Measurements from ENCODE around the gene RGS6.

DNA sequence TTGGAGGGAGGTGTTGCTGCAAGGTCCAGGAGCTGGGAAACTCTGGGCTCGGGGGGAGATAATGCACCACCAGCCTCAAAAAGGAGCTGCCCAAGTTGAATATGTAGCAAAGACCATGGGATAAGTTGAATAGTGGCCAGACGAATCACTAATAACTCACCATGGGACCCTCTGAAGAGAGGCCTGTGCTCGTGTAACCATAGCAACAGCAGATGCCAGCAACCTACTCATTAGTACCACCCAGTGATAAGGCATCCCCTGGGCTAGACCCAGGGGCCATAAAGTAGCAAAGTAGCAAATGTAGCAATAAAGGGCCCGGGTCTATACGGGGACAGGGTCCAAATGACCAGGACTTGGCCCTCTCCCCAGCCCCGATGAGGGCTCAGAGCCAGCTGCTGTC lies 633.7 kb downstream of the RGS6 start:
- no peak for TF ChIP-seq SP1 (IDR thresholded peaks at IDR 0.05)
- no peak for TF ChIP-seq JUND (IDR thresholded peaks at IDR 0.05)
- TF ChIP-seq, protein P1, sequence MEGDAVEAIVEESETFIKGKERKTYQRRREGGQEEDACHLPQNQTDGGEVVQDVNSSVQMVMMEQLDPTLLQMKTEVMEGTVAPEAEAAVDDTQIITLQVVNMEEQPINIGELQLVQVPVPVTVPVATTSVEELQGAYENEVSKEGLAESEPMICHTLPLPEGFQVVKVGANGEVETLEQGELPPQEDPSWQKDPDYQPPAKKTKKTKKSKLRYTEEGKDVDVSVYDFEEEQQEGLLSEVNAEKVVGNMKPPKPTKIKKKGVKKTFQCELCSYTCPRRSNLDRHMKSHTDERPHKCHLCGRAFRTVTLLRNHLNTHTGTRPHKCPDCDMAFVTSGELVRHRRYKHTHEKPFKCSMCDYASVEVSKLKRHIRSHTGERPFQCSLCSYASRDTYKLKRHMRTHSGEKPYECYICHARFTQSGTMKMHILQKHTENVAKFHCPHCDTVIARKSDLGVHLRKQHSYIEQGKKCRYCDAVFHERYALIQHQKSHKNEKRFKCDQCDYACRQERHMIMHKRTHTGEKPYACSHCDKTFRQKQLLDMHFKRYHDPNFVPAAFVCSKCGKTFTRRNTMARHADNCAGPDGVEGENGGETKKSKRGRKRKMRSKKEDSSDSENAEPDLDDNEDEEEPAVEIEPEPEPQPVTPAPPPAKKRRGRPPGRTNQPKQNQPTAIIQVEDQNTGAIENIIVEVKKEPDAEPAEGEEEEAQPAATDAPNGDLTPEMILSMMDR (IDR thresholded peaks at IDR 0.05; ENCODE audit: low read depth, low read length, missing input control) = no peak
- no peak for TF ChIP-seq YY1 (IDR thresholded peaks at IDR 0.05)
- TF ChIP-seq REST (IDR thresholded peaks at IDR 0.05) = no peak
- no peak for TF ChIP-seq RAD21 (IDR thresholded peaks at IDR 0.05)
- TF ChIP-seq, protein P2, sequence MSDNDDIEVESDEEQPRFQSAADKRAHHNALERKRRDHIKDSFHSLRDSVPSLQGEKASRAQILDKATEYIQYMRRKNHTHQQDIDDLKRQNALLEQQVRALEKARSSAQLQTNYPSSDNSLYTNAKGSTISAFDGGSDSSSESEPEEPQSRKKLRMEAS (IDR thresholded peaks at IDR 0.05) = no peak
- TF ChIP-seq, protein P3, sequence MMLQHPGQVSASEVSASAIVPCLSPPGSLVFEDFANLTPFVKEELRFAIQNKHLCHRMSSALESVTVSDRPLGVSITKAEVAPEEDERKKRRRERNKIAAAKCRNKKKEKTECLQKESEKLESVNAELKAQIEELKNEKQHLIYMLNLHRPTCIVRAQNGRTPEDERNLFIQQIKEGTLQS (IDR thresholded peaks at IDR 0.05) = no peak
- TF ChIP-seq FOXA1 (IDR thresholded peaks at IDR 0.05) = no peak
- TF ChIP-seq TAF1 (conservative IDR thresholded peaks at IDR 0.05) = no peak
